GM23338 (cell line): ENCODE measurements around the gene MYO18A. TPM values are rescaled to one million over a fixed set of nuclear protein-coding genes. Genes with fewer than 3 reads are reported as not detected.

Source experiments
- CTCF ChIP-seq, 2 experiments: fragments of 200-600 bp in 1 of 2; sonication (generic) in 1 of 2; conservative IDR thresholded peaks; 2 replicates each; pipeline versions ENCODE4 v1.5.1 to v1.6.1; 2016 to 2017; ENCODE audit warnings: antibody characterized with exemption in 2 of 2, low read depth in 2 of 2, mild to moderate bottlenecking in 2 of 2, moderate library complexity in 1 of 2
- ETS1 ChIP-seq: IDR thresholded peaks from 2 replicates; pipeline ENCODE4 v1.6.1; 2016; ENCODE audit warnings: antibody characterized with exemption
- EZH2 ChIP-seq: fragments of 200-600 bp; sonication (generic); IDR thresholded peaks from one replicate; pipeline ENCODE4 v1.8.0; 2017; ENCODE audit warnings: antibody characterized with exemption, mild to moderate bottlenecking, low read depth; ENCODE audit not compliant: unreplicated experiment
- EZH2phosphoT487 ChIP-seq: fragments of 200-600 bp; sonication (generic); IDR thresholded peaks from one replicate; pipeline ENCODE4 v1.8.1; 2018; ENCODE audit warnings: antibody characterized with exemption; ENCODE audit not compliant: unreplicated experiment
- NANOG ChIP-seq: IDR thresholded peaks from 2 replicates; pipeline ENCODE4 v1.6.1; 2016; ENCODE audit warnings: antibody characterized with exemption, borderline replicate concordance
- REST ChIP-seq: IDR thresholded peaks from one replicate; pipeline ENCODE4 v1.6.1; 2018; ENCODE audit warnings: antibody characterized with exemption; ENCODE audit not compliant: unreplicated experiment
- STAT1 ChIP-seq: IDR thresholded peaks from one replicate; pipeline ENCODE4 v1.6.1; 2016; ENCODE audit warnings: antibody characterized with exemption; ENCODE audit not compliant: unreplicated experiment
- ZNF114 ChIP-seq: fragments of 250-450 bp; sonication (Bioruptor Pico); IDR thresholded peaks from 2 replicates; pipeline ENCODE4 v1.5.0; 2020; ENCODE audit warnings: mild to moderate bottlenecking, moderate library complexity
- ZNF331 ChIP-seq: fragments of 250-450 bp; sonication (Bioruptor Pico); IDR thresholded peaks from 2 replicates; pipeline ENCODE4 v1.5.0; 2020; ENCODE audit warnings: low read depth, mild to moderate bottlenecking, moderate library complexity
- ZNF462 ChIP-seq: fragments of 250-450 bp; sonication (Bioruptor Pico); IDR thresholded peaks from 2 replicates; pipeline ENCODE4 v1.5.0; 2020; ENCODE audit warnings: mild to moderate bottlenecking, moderate library complexity
- polyA plus RNA-seq: library from polyadenylated mRNA; unstranded; fragments of >200 nt; fragmentation: Nextera tagmentation; extraction: Ambion mirVana; gene quantifications from 2 replicates; pipeline ENCODE4 v1.2.1, GENCODE V29; 2016
- total RNA-seq: library from RNA; depleted of rRNA; stranded (reverse); fragments of >200 nt; shearing (Covaris generic); gene quantifications from 2 replicates; pipeline ENCODE4 v1.2.3, GENCODE V29; 2014

Gene MYO18A
- total and polyA plus RNA-seq, 2 experiments from 2014 or later, result 18.3 to 37.5 TPM

- no peak for TF ChIP-seq ZNF462 (CRISPR knock-in tag)
- no peak for TF ChIP-seq EZH2phosphoT487
- TF ChIP-seq ZNF331 (CRISPR knock-in tag), result no peak
- no peak for TF ChIP-seq EZH2
- no peak for TF ChIP-seq ZNF114 (CRISPR knock-in tag)
- TF ChIP-seq STAT1, result no peak
- TF ChIP-seq CTCF (conservative IDR thresholded peaks at IDR 0.05; ENCODE audit: low read depth in 2 of 2), result no peak
- no peak for TF ChIP-seq ETS1
- TF ChIP-seq NANOG, result no peak
- TF ChIP-seq REST, result no peak
These were observed 24.8 kb downstream of the MYO18A start (continued) for GRCh38 chr17:29155227-29155965.
